Ectodermal cell (in vitro differentiated cells): ENCODE measurements around the gene DDX24.

Experiments used
- H3K27ac ChIP-seq: 2 replicates; pipeline ENCODE4 v1.7.0; 2013; ENCODE audit warnings: mild to moderate bottlenecking, low read depth, low read length; ENCODE audit not compliant: insufficient read depth, poor library complexity, severe bottlenecking
- H3K27me3 ChIP-seq: 2 replicates; pipeline ENCODE4 v1.7.0; 2013; ENCODE audit warnings: mild to moderate bottlenecking, low read length; ENCODE audit not compliant: insufficient read depth, control insufficient read depth, poor library complexity, severe bottlenecking
- H3K36me3 ChIP-seq: one replicate; pipeline ENCODE4 v1.7.0; 2013; ENCODE audit warnings: low read length; ENCODE audit not compliant: control insufficient read depth, insufficient read depth
- H3K4me1 ChIP-seq: one replicate; pipeline ENCODE4 v1.7.0; 2013; ENCODE audit warnings: low read length; ENCODE audit not compliant: control insufficient read depth, insufficient read depth
- H3K4me3 ChIP-seq: 2 replicates; pipeline ENCODE4 v1.7.0; 2013; ENCODE audit warnings: low read depth, low read length, control low read depth; ENCODE audit not compliant: insufficient read depth
- H3K9me3 ChIP-seq: 2 replicates; pipeline ENCODE4 v1.7.0; 2013; ENCODE audit warnings: mild to moderate bottlenecking, low read length, moderate library complexity; ENCODE audit not compliant: control insufficient read depth
- WGBS, 2 experiments: methylation state at CpG; one replicate each; pipeline ENCODE4 v1.1.7; 2013; ENCODE audit warnings: missing lambda C conversion rate in 2 of 2; 5-methylcytosine and 5-hydroxymethylcytosine counted together

The DDX24 gene

GRCh38 chr14:94016446-94016976, 64.5 kb downstream of the DDX24 start:
- 90 to 92% methylated on average over 8 of the region's 8 CpGs for WGBS, 2 experiments
- no peaks in the 10 kb centered on the region for H3K27me3 ChIP-seq

GRCh38 chr14:94015223-94015622, 65.8 kb downstream of the DDX24 start:
- no peak overlapping the region for H3K4me3 ChIP-seq
- no peak overlapping the region for H3K27ac ChIP-seq
- no peaks in the 10 kb centered on the region for H3K27me3 ChIP-seq
- no peaks in the 10 kb centered on the region for H3K4me1 ChIP-seq
- no peaks in the 10 kb centered on the region for H3K9me3 ChIP-seq
- WGBS, 2 experiments = 93 to 95% methylated on average over 2 of the region's 2 CpGs
- no peaks in the 10 kb centered on the region for H3K36me3 ChIP-seq

More at GRCh38 chr14:94016446-94016976, 64.5 kb downstream of the DDX24 start:
- no peak overlapping the region for H3K4me3 ChIP-seq
- H3K4me1 ChIP-seq = peaks cover 3% of the 10 kb centered on the region
- no peak overlapping the region for H3K27ac ChIP-seq
- no peaks in the 10 kb centered on the region for H3K9me3 ChIP-seq
- no peaks in the 10 kb centered on the region for H3K36me3 ChIP-seq

GRCh38 chr14:94014382-94014781, 66.6 kb downstream of the DDX24 start:
- H3K4me1 ChIP-seq = no peaks in the 10 kb centered on the region
- WGBS, 2 experiments = 83 to 84% methylated on average over 6 of the region's 6 CpGs
- H3K9me3 ChIP-seq = no peaks in the 10 kb centered on the region
- no peaks in the 10 kb centered on the region for H3K36me3 ChIP-seq
- H3K4me3 ChIP-seq = no peak overlapping the region
- H3K27me3 ChIP-seq = no peaks in the 10 kb centered on the region
- no peak overlapping the region for H3K27ac ChIP-seq

- H3K9me3 ChIP-seq = no peaks in the 10 kb centered on the region
- H3K27me3 ChIP-seq = no peaks in the 10 kb centered on the region
- H3K4me3 ChIP-seq = no peak overlapping the region
- H3K4me1 ChIP-seq = no peaks in the 10 kb centered on the region
- 90 to 91% methylated on average over 2 of the region's 2 CpGs for WGBS, 2 experiments
- H3K27ac ChIP-seq = no peak overlapping the region
- H3K36me3 ChIP-seq = no peaks in the 10 kb centered on the region
Measured at GRCh38 chr14:94011795-94012194, 69.2 kb downstream of the DDX24 start.

- WGBS, 2 experiments = 92 to 95% methylated on average over 6 of the region's 6 CpGs
- Histone ChIP-seq H3K9me3 (no peaks in the 10 kb centered on the region), H3K27me3 (no peaks in the 10 kb centered on the region), H3K27ac (no peak overlapping the region), H3K4me3 (no peak overlapping the region), H3K4me1 (no peaks in the 10 kb centered on the region), H3K36me3 (no peaks in the 10 kb centered on the region)
Measured at GRCh38 chr14:94010625-94011024, 70.4 kb downstream of the DDX24 start.

GRCh38 chr14:94009767-94010166, 71.2 kb downstream of the DDX24 start:
- no peaks in the 10 kb centered on the region for H3K9me3 ChIP-seq
- WGBS, 2 experiments = 69 to 77% methylated on average over 4 of the region's 4 CpGs
- no peaks in the 10 kb centered on the region for H3K4me1 ChIP-seq
- no peak overlapping the region for H3K27ac ChIP-seq
- no peaks in the 10 kb centered on the region for H3K27me3 ChIP-seq
- no peak overlapping the region for H3K4me3 ChIP-seq
- no peaks in the 10 kb centered on the region for H3K36me3 ChIP-seq

DNA sequence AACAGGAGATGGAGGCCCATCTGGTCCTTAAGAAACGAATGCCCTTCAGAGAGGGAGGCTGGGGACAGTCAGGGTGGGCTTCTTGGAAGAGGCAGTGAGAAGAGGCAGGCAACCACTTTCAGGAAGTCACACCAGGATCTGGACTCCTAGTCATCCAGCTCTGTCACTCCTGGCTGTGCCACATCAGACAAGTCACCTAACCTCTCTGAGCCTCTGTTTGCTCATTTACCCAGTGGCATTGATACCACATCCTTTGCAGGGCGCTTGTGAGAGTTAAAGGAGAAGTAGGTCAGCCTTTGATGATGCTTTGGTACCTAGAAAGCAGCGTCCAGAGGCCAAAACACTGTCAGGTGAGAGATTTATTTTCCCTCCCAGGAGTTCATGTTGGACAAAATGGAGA, 72.8 kb downstream of the DDX24 start:
- no peaks in the 10 kb centered on the region for H3K27me3 ChIP-seq
- H3K4me3 ChIP-seq = no peak overlapping the region
- 84 to 86% methylated on average over 3 of the region's 3 CpGs for WGBS, 2 experiments
- H3K9me3 ChIP-seq = no peaks in the 10 kb centered on the region
- no peaks in the 10 kb centered on the region for H3K36me3 ChIP-seq
- H3K27ac ChIP-seq = no peak overlapping the region
- H3K4me1 ChIP-seq = no peaks in the 10 kb centered on the region

DNA sequence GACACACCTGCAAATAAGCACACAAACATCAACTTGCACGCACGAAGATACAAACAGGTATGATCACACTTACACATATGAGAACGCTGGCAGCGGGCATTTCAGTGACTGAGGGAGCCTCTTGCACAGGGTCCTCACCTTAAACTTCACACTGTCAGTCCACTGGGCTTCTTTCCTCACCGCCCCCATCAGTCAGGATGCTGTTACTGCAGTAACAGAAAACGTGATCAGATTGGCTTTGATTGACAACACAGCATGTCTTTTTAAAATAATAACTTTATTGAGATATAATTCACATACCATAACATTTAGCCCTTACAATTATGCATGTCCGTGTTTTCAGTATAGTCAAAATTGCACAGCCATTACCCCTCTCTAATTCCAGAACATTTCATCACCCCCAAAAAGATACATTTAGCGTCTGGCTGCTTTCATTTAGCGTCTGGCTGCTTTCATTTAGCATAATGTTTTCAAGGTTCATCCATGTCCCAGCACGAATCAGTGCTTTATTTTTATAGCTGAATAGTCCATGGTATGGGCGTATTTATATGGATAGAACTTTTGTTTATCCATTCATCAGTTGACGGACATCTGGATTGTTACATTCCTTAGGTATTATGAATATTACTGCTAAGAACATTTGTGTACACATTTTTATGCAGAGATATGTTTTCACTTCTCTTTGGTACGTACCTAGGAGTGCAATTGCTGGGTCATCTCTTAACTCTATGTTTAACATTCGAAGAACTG, 75.5 kb downstream of the DDX24 start:
- H3K4me1 ChIP-seq = no peaks in the 10 kb centered on the region
- no peak overlapping the region for H3K27ac ChIP-seq
- WGBS, 2 experiments = 65 to 67% methylated on average over 12 to 14 of the region's 14 CpGs
- H3K27me3 ChIP-seq = no peaks in the 10 kb centered on the region
- no peaks in the 10 kb centered on the region for H3K36me3 ChIP-seq
- no peak overlapping the region for H3K4me3 ChIP-seq
- H3K9me3 ChIP-seq = no peaks in the 10 kb centered on the region

DNA sequence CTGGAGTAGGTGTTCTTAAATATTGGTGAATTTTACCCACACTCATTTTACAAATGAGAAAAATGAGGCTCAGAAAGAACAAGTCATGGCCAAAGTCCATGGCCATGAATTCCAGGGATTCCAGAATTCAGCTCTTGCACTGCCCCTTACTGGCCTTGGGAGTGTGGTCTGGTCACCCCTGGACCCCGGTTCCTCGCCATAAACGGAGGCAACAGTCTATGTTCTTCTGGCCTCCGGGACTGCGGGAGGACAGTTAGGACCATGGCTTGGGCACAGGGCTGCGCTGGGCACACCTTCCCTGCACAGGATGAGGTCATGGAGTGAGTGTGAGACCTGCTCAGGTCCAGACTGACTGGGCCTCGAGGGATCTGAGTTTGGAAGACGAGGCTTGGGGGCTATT, 77.0 kb downstream of the DDX24 start:
- H3K4me3 ChIP-seq = no peak overlapping the region
- H3K4me1 ChIP-seq = no peaks in the 10 kb centered on the region
- 91 to 92% methylated on average over 8 of the region's 8 CpGs for WGBS, 2 experiments
- no peak overlapping the region for H3K27ac ChIP-seq
- no peaks in the 10 kb centered on the region for H3K9me3 ChIP-seq
- no peaks in the 10 kb centered on the region for H3K27me3 ChIP-seq
- H3K36me3 ChIP-seq = no peaks in the 10 kb centered on the region

- H3K9me3 ChIP-seq = no peaks in the 10 kb centered on the region
- 91 to 97% methylated on average over 4 of the region's 4 CpGs for WGBS, 2 experiments
- H3K4me1 ChIP-seq = no peaks in the 10 kb centered on the region
- no peaks in the 10 kb centered on the region for H3K27me3 ChIP-seq
- no peak overlapping the region for H3K27ac ChIP-seq
- no peaks in the 10 kb centered on the region for H3K36me3 ChIP-seq
- no peak overlapping the region for H3K4me3 ChIP-seq
Measured at GRCh38 chr14:94003397-94003796, 77.6 kb downstream of the DDX24 start.
